ENCODE measurements around the gene SPTAN1. TPM values are rescaled to one million over a fixed set of nuclear protein-coding genes. Genes with fewer than 3 reads are reported as not detected.

SPTAN1 gene
- total and polyA plus RNA-seq, 2 donors (not counting 3 experiments of a cell fraction or from before 2014, with no cell fraction given), result 408 to 502 TPM

DNA sequence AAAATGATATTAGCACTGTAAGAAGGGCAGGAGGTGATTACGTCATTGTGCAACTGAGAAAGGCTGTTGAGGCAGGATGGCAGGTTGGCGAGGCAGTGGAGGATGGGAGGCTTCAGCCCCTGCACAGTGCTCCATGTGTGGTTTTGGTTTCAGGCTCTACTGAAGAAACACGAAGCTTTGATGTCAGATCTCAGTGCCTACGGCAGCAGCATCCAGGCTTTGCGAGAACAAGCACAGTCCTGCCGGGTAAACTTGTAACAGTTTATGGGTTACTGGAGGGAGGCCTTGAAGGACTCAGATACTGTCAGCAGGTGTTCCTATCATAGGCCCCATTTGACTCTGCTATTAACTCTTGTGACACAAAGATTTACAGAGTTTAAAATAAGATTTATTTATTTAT is 35.1 kb downstream of the SPTAN1 start:
- intact Hi-C loops (cut with micrococcal nuclease) (no loop called here), dilution Hi-C loops (cut with MboI; ENCODE audit: extremely low pct_ligation_motif_present, low sequenced_read_pairs) (no loop called here)
- no peak overlapping the region for H3K4me3 ChIP-seq (replicated peaks in 1 of 3; ENCODE audit: insufficient read depth in 1 of 3, low read depth in 1 of 3, low read length in 3 of 3)
- H3K4me2 ChIP-seq (ENCODE audit: insufficient read depth, low read length), result no peak overlapping the region
- TF ChIP-seq EZH2 (IDR thresholded peaks at IDR 0.05; ENCODE audit: borderline replicate concordance, low read depth, low read length, severe bottlenecking) (no peak), JUN (IDR thresholded peaks at IDR 0.05; ENCODE audit: borderline replicate concordance, insufficient read depth, insufficient read length, low read depth) (no peak), POLR2AphosphoS5 (IDR thresholded peaks at IDR 0.05; ENCODE audit: insufficient read depth, low read depth, low read length) (no peak), MYC (IDR thresholded peaks at IDR 0.05; ENCODE audit: low read depth, low read length) (no peak), GATA2 (IDR thresholded peaks at IDR 0.05; ENCODE audit: insufficient read depth, insufficient read length, low read depth, low read length) (no peak), POLR2A (IDR thresholded peaks at IDR 0.05; ENCODE audit: low read depth, low read length) (no peak), FOS (IDR thresholded peaks at IDR 0.05; ENCODE audit: borderline replicate concordance, insufficient read depth, low read length) (no peak)
- TF ChIP-seq, protein P1, sequence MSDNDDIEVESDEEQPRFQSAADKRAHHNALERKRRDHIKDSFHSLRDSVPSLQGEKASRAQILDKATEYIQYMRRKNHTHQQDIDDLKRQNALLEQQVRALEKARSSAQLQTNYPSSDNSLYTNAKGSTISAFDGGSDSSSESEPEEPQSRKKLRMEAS (IDR thresholded peaks at IDR 0.05; ENCODE audit: insufficient read depth, insufficient read length), result no peak
- TF ChIP-seq, protein P2, sequence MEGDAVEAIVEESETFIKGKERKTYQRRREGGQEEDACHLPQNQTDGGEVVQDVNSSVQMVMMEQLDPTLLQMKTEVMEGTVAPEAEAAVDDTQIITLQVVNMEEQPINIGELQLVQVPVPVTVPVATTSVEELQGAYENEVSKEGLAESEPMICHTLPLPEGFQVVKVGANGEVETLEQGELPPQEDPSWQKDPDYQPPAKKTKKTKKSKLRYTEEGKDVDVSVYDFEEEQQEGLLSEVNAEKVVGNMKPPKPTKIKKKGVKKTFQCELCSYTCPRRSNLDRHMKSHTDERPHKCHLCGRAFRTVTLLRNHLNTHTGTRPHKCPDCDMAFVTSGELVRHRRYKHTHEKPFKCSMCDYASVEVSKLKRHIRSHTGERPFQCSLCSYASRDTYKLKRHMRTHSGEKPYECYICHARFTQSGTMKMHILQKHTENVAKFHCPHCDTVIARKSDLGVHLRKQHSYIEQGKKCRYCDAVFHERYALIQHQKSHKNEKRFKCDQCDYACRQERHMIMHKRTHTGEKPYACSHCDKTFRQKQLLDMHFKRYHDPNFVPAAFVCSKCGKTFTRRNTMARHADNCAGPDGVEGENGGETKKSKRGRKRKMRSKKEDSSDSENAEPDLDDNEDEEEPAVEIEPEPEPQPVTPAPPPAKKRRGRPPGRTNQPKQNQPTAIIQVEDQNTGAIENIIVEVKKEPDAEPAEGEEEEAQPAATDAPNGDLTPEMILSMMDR (IDR thresholded peaks at IDR 0.05; ENCODE audit: extremely low read depth in 1 of 2, insufficient read depth in 1 of 2, low read depth in 1 of 2, low read length in 2 of 2), result no peak
- no peaks in the 10 kb centered on the region for H3K79me2 ChIP-seq (ENCODE audit: control insufficient read depth, insufficient read depth, low read length)
- no peak overlapping the region for H2AFZ ChIP-seq (ENCODE audit: low read depth, low read length)
- DNase-seq (ENCODE audit: low read depth, low spot score) (no peak), FAIRE-seq (no peak)
- peaks cover 64 to 72% of the 10 kb centered on the region in 2 experiments for H3K36me3 ChIP-seq (ENCODE audit: control insufficient read depth in 2 of 2, extremely low read depth in 1 of 2, insufficient read depth in 2 of 2, low read length in 2 of 2)
- no peaks in the 10 kb centered on the region for H3K9me1 ChIP-seq (replicated peaks; ENCODE audit: control insufficient read depth, extremely low read depth, insufficient read depth, low read length)
- no peaks in the 10 kb centered on the region for H4K20me1 ChIP-seq (replicated peaks; ENCODE audit: control insufficient read depth, extremely low read depth, insufficient read depth, low read length)
- H3K27ac ChIP-seq (ENCODE audit: insufficient read depth, low read depth, low read length), result no peak overlapping the region
- no peaks in the 10 kb centered on the region for H3K9me3 ChIP-seq (replicated peaks; ENCODE audit: control insufficient read depth, insufficient read depth, low read length)
- POLR2A ChIA-PET, result no interaction called here
- H3K4me1 ChIP-seq (ENCODE audit: control insufficient read depth, extremely low read depth, insufficient read depth, low read length), result no peaks in the 10 kb centered on the region
- no peak overlapping the region for H3K9ac ChIP-seq (replicated peaks; ENCODE audit: extremely low read depth, insufficient read depth, low read length)
- no peaks in the 10 kb centered on the region for H3K27me3 ChIP-seq (ENCODE audit: control insufficient read depth in 2 of 2, insufficient read depth in 2 of 2, low read length in 2 of 2)
- BruUV-seq (replicated peaks), result no TSS peak
- CTCF ChIA-PET, result interaction anchor here (1.2 to 1.3 kb wide), 2 partner anchors 8 to 28 kb away, joined by 3 read pairs; no protein-coding TSS in a partner anchor

Measured in endothelial cell of umbilical vein (primary cell).